Transverse colon (tissue), 4 donors: ENCODE results near the gene FBP2.

Source experiments
- CTCF ChIP-seq, 5 experiments: fragments of 200-600 bp in 3 of 5; fragments of 450-650 bp in 2 of 5; sonication (generic) in 3 of 5; IDR thresholded peaks; 1 replicate in 2 of 5; 2 replicates in 3 of 5; pipeline ENCODE4 v1.5.1; 2016 to 2017; ENCODE audit warnings: antibody characterized with exemption in 5 of 5, inconsistent platforms in 3 of 5, mild to moderate bottlenecking in 2 of 5, moderate library complexity in 1 of 5
- POLR2AphosphoS5 ChIP-seq, 3 donors: sonication (generic); formaldehyde crosslinking; IDR thresholded peaks; one replicate each; pipeline ENCODE4 v1.6.1; 2016; ENCODE audit warnings: antibody characterized with exemption in 3 of 3

- TF ChIP-seq CTCF (IDR thresholded peaks at IDR 0.05) (no peak), POLR2AphosphoS5 (IDR thresholded peaks at IDR 0.05) (no peak)
Observed at GRCh38 chr9:94632737-94633136, 39.1 kb upstream of the FBP2 start.
